Measurements from ENCODE around the gene FRMD8.
A peak's percentile ranks its signal among the peaks of the same experiment; 100 is the strongest.

Gene FRMD8

GRCh38 chr11:65435411-65435931 lies 49.0 kb downstream of the FRMD8 start:
- peak overlapping the region in 1 of 2 donors; percentile 25 for H3K27ac ChIP-seq (ENCODE audit: low read depth in 2 of 2, low read length in 2 of 2)

DNA sequence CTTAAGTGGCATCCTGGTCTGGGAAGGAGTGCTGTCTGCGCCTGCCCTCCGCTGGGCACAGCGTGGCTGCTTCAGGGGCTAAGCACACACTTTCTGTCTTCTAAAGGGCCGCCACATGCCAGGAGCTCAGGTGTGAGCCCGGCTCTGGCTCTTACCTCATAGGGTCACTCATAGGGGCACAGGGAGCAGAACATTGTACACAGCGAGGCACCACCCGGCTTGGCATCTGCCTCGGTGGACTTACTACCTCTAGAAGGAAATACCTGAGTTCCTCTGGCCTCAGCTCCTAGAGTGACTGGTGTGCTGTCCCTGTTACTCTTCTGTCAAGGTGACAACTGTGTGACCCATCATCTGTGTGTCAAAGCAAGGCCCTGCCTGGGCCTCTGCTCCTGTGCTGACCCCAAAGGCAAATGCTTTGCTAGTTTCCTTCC lies 49.6 kb downstream of the FRMD8 start:
- Histone ChIP-seq H3K36me3 (ENCODE audit: control insufficient read depth in 2 of 2, insufficient read depth in 2 of 2, low read length in 2 of 2) (peaks cover 55 to 56% of the 10 kb centered on the region in 2 donors), H3K9me3 (ENCODE audit: control insufficient read depth in 2 of 2, low read length in 2 of 2) (no peaks in the 10 kb centered on the region), H3K4me3 (ENCODE audit: low read length in 2 of 2) (no peak overlapping the region), H3K27me3 (ENCODE audit: control insufficient read depth in 2 of 2, insufficient read depth in 2 of 2, low read length in 2 of 2) (no peaks in the 10 kb centered on the region), H3K27ac (ENCODE audit: low read depth in 2 of 2, low read length in 2 of 2) (peak overlapping the region in 1 of 2 donors; percentile 35), H3K9ac (ENCODE audit: low read depth in 1 of 2, low read length in 2 of 2) (no peak overlapping the region), H3K4me1 (ENCODE audit: control insufficient read depth in 2 of 2, insufficient read depth in 2 of 2, low read length in 2 of 2) (peaks cover 2 to 16% of the 10 kb centered on the region in 2 donors)

More at GRCh38 chr11:65435411-65435931, 49.0 kb downstream of the FRMD8 start:
- Histone ChIP-seq H3K4me1 (ENCODE audit: control insufficient read depth in 2 of 2, insufficient read depth in 2 of 2, low read length in 2 of 2) (peaks cover 3 to 17% of the 10 kb centered on the region in 2 donors), H3K36me3 (ENCODE audit: control insufficient read depth in 2 of 2, insufficient read depth in 2 of 2, low read length in 2 of 2) (peaks cover 53 to 55% of the 10 kb centered on the region in 2 donors), H3K4me3 (ENCODE audit: low read length in 2 of 2) (no peak overlapping the region), H3K9ac (ENCODE audit: low read depth in 1 of 2, low read length in 2 of 2) (no peak overlapping the region), H3K9me3 (ENCODE audit: control insufficient read depth in 2 of 2, low read length in 2 of 2) (no peaks in the 10 kb centered on the region), H3K27me3 (ENCODE audit: control insufficient read depth in 2 of 2, insufficient read depth in 2 of 2, low read length in 2 of 2) (no peaks in the 10 kb centered on the region)

- peaks cover 2 to 16% of the 10 kb centered on the region in 2 donors for H3K4me1 ChIP-seq (ENCODE audit: control insufficient read depth in 2 of 2, insufficient read depth in 2 of 2, low read length in 2 of 2)
- no peak overlapping the region for H3K4me3 ChIP-seq (ENCODE audit: low read length in 2 of 2)
- peaks cover 55 to 56% of the 10 kb centered on the region in 2 donors for H3K36me3 ChIP-seq (ENCODE audit: control insufficient read depth in 2 of 2, insufficient read depth in 2 of 2, low read length in 2 of 2)
- H3K9ac ChIP-seq (ENCODE audit: low read depth in 1 of 2, low read length in 2 of 2) = no peak overlapping the region
- no peaks in the 10 kb centered on the region for H3K27me3 ChIP-seq (ENCODE audit: control insufficient read depth in 2 of 2, insufficient read depth in 2 of 2, low read length in 2 of 2)
- peak overlapping the region in 1 of 2 donors; percentile 35 for H3K27ac ChIP-seq (ENCODE audit: low read depth in 2 of 2, low read length in 2 of 2)
- H3K9me3 ChIP-seq (ENCODE audit: control insufficient read depth in 2 of 2, low read length in 2 of 2) = no peaks in the 10 kb centered on the region
These were observed 50.1 kb downstream of the FRMD8 start for GRCh38 chr11:65436412-65437032.

GRCh38 chr11:65437436-65438227 lies 51.2 kb downstream of the FRMD8 start:
- Histone ChIP-seq H3K36me3 (ENCODE audit: control insufficient read depth in 2 of 2, insufficient read depth in 2 of 2, low read length in 2 of 2) (peaks cover 58 to 64% of the 10 kb centered on the region in 2 donors), H3K4me3 (ENCODE audit: low read length in 2 of 2) (no peak overlapping the region), H3K9ac (ENCODE audit: low read depth in 1 of 2, low read length in 2 of 2) (no peak overlapping the region), H3K27ac (ENCODE audit: low read depth in 2 of 2, low read length in 2 of 2) (no peak overlapping the region), H3K27me3 (ENCODE audit: control insufficient read depth in 2 of 2, insufficient read depth in 2 of 2, low read length in 2 of 2) (no peaks in the 10 kb centered on the region), H3K4me1 (ENCODE audit: control insufficient read depth in 2 of 2, insufficient read depth in 2 of 2, low read length in 2 of 2) (peaks cover 10 to 18% of the 10 kb centered on the region in 2 donors), H3K9me3 (ENCODE audit: control insufficient read depth in 2 of 2, low read length in 2 of 2) (no peaks in the 10 kb centered on the region)

DNA sequence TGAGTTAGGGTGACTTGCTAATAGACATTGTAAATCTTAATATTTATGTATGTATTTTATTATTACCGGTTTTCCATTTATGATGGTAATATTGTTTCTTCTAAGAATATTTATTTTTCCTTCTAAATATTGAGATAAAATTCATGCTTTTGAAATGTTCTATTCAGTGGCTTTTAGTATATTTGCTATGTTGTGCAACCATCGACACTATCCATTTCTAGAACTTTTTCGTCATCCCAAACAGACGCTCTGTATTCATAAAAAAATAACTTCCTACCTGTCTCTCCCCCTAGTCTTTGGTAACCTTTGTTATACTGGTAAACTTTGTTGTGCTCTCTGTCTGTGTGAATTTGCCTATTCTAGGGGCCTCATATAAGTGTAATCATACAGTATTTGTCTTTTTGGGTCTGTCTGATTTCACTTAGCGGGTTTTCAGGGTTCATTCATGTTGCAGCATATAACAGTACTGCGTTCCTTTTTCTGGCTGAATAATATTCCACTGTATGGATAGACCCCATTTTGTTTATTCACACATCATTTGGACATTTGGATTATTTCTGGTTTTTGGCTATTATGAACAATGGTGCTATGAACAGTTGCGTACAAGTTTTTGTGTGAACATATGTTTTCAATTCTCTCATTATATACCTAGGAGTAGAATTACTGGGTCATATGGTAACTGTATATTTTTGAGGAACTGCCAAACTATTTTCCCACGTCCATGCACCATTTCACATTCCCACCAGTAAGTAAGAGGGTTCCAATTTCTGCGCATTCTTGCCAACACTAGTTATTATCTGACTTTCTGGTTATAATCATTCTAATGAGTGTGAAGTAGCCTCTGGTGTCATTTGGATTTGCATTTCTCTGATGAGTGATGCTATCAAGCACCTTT lies 52.1 kb downstream of the FRMD8 start:
- Histone ChIP-seq H3K9me3 (ENCODE audit: control insufficient read depth in 2 of 2, low read length in 2 of 2) (no peaks in the 10 kb centered on the region), H3K36me3 (ENCODE audit: control insufficient read depth in 2 of 2, insufficient read depth in 2 of 2, low read length in 2 of 2) (peaks cover 61 to 67% of the 10 kb centered on the region in 2 donors), H3K27me3 (ENCODE audit: control insufficient read depth in 2 of 2, insufficient read depth in 2 of 2, low read length in 2 of 2) (no peaks in the 10 kb centered on the region), H3K9ac (ENCODE audit: low read depth in 1 of 2, low read length in 2 of 2) (no peak overlapping the region), H3K27ac (ENCODE audit: low read depth in 2 of 2, low read length in 2 of 2) (no peak overlapping the region), H3K4me1 (ENCODE audit: control insufficient read depth in 2 of 2, insufficient read depth in 2 of 2, low read length in 2 of 2) (peaks cover 15 to 18% of the 10 kb centered on the region in 2 donors), H3K4me3 (ENCODE audit: low read length in 2 of 2) (no peak overlapping the region)

DNA sequence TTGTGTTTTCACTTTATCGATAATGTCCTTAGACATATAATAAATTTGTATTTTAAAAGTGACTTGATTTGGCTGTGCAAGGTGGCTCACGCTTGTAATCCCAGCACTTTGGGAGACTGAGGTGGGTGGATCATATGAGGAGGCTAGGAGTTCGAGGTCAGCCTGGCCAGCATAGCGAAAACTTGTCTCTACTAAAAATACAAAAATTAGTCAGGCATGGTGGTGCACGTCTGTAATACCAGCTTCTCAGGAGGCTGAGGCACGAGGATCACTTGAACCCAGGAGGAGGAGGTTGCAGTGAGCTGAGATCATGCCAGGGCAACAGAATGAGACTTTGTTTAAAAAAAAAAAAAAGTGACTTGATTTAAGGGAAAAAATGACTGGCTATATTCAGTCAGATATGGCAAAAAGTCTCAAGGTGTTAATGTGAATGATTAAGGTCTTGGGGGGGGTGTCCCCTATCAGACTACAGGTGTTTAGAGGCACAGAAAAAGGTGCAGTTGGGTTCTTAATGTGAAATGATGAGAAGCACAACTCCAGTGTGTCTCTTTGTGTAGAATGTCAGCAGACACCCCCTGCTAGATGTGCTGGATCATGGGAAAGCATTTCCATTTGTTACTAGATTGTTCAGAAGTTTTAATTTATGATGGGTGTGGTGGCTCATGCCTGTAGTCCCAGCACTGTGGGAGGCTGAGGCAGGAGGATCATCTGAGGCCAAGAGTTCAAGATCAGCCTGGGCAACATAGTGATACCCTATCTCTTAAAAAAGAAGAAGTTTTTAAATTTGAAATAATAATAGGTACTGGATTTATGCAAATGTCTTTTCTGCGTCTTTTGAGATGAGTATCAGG lies 53.1 kb downstream of the FRMD8 start:
- Histone ChIP-seq H3K27ac (ENCODE audit: low read depth in 2 of 2, low read length in 2 of 2) (peak overlapping the region in 1 of 2 donors; percentile 35), H3K4me3 (ENCODE audit: low read length in 2 of 2) (no peak overlapping the region), H3K27me3 (ENCODE audit: control insufficient read depth in 2 of 2, insufficient read depth in 2 of 2, low read length in 2 of 2) (no peaks in the 10 kb centered on the region), H3K4me1 (ENCODE audit: control insufficient read depth in 2 of 2, insufficient read depth in 2 of 2, low read length in 2 of 2) (peaks cover 15 to 22% of the 10 kb centered on the region in 2 donors), H3K9ac (ENCODE audit: low read depth in 1 of 2, low read length in 2 of 2) (no peak overlapping the region), H3K9me3 (ENCODE audit: control insufficient read depth in 2 of 2, low read length in 2 of 2) (no peaks in the 10 kb centered on the region), H3K36me3 (ENCODE audit: control insufficient read depth in 2 of 2, insufficient read depth in 2 of 2, low read length in 2 of 2) (peaks cover 62 to 70% of the 10 kb centered on the region in 2 donors)

DNA sequence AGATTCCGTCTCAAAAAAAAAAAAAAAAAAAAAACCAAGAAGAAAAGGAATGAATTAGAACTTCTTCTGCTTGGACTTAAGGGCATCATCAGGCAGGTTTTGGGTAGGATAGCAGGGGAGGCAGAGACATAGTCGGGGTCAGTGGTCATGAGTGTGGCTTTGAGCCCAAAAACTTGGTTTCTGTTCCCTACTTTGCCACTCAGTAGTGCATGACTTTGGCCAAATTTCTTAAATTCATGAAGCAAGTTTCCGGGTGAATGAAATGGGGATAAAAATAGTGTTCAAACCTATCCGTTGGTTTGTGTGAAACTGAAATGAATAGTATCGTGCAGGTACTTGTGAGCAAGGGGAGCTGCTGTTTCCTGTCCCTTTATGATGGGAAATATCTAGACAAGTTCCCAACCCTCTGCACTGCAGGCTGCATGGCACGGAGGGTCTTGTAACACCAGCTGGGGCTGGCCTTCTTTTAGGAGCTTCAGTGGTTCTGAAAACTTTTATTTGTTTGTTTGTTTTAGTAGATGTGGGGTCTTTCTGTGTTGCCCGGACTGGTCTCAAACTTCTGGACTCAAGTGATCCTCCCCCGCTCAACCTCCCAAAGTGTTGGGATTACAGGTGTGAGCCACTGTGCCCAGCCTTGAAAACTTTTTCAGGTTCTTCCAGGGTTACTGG lies 54.5 kb downstream of the FRMD8 start:
- Histone ChIP-seq H3K9me3 (ENCODE audit: control insufficient read depth in 2 of 2, low read length in 2 of 2) (no peaks in the 10 kb centered on the region), H3K4me3 (ENCODE audit: low read length in 2 of 2) (no peak overlapping the region), H3K9ac (ENCODE audit: low read depth in 1 of 2, low read length in 2 of 2) (no peak overlapping the region), H3K4me1 (ENCODE audit: control insufficient read depth in 2 of 2, insufficient read depth in 2 of 2, low read length in 2 of 2) (peaks cover 13 to 17% of the 10 kb centered on the region in 2 donors), H3K36me3 (ENCODE audit: control insufficient read depth in 2 of 2, insufficient read depth in 2 of 2, low read length in 2 of 2) (peaks cover 59 to 67% of the 10 kb centered on the region in 2 donors), H3K27ac (ENCODE audit: low read depth in 2 of 2, low read length in 2 of 2) (peak overlapping the region in 1 of 2 donors; percentile 13), H3K27me3 (ENCODE audit: control insufficient read depth in 2 of 2, insufficient read depth in 2 of 2, low read length in 2 of 2) (no peaks in the 10 kb centered on the region)

DNA sequence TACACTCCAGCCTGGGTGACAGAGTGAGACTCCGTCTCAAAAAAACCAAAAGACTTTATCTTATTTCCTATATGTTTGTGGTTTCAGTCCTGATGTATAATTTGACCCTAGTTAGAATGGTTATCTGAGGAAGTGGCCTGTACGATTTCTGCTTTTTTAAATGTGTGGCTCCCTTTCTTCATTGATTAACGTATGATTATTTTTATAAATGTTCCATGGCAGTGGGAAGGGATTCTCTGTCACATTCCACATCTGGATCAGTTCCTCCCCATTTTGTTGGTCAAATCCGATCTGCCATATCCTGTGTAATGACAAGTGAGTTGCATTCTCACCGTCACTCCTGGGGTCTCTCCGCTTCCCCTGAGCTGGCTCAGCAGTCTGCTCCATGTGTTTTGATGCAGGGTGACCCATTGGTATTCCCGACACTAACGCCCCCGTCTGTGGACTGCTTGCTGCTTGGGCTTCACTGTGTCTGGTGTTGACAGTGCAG lies 56.5 kb downstream of the FRMD8 start:
- H3K4me3 ChIP-seq (ENCODE audit: low read length in 2 of 2) = no peak overlapping the region
- no peaks in the 10 kb centered on the region for H3K9me3 ChIP-seq (ENCODE audit: control insufficient read depth in 2 of 2, low read length in 2 of 2)
- peaks cover 50 to 60% of the 10 kb centered on the region in 2 donors for H3K36me3 ChIP-seq (ENCODE audit: control insufficient read depth in 2 of 2, insufficient read depth in 2 of 2, low read length in 2 of 2)
- no peaks in the 10 kb centered on the region for H3K27me3 ChIP-seq (ENCODE audit: control insufficient read depth in 2 of 2, insufficient read depth in 2 of 2, low read length in 2 of 2)
- peaks cover 13 to 15% of the 10 kb centered on the region in 2 donors for H3K4me1 ChIP-seq (ENCODE audit: control insufficient read depth in 2 of 2, insufficient read depth in 2 of 2, low read length in 2 of 2)
- H3K27ac ChIP-seq (ENCODE audit: low read depth in 2 of 2, low read length in 2 of 2) = peak overlapping the region in 1 of 2 donors; percentile 38
- H3K9ac ChIP-seq (ENCODE audit: low read depth in 1 of 2, low read length in 2 of 2) = no peak overlapping the region

Data from mucosa of rectum (tissue), 2 donors.